H9 (cell line): ENCODE data around the gene OGDH. TPM values are rescaled to one million over a fixed set of nuclear protein-coding genes. Genes with fewer than 3 reads are reported as not detected.
A peak's percentile ranks its signal among the peaks of the same experiment; 100 is the strongest.

Source experiments
- DNase-seq: peaks from one replicate; pipeline ENCODE4 v3.0.0-alpha.2; 2017
- H2AFZ ChIP-seq: one replicate; pipeline ENCODE4 v1.6.1; 2013; ENCODE audit warnings: mild to moderate bottlenecking, low read length, control low read depth, moderate library complexity
- H2AK5ac ChIP-seq: 2 replicates; pipeline ENCODE4 v1.6.1; 2013; ENCODE audit warnings: low read length, control low read depth, mixed read lengths; ENCODE audit not compliant: insufficient read length
- H2BK120ac ChIP-seq: one replicate; pipeline ENCODE4 v1.6.1; 2013; ENCODE audit warnings: low read depth, mild to moderate bottlenecking, low read length, control low read depth, inconsistent platforms; ENCODE audit not compliant: poor library complexity, severe bottlenecking
- H2BK12ac ChIP-seq: 2 replicates; pipeline ENCODE4 v1.6.1; 2013; ENCODE audit warnings: low read length, control low read depth, mixed read lengths, low read depth; ENCODE audit not compliant: insufficient read length
- H2BK15ac ChIP-seq: 2 replicates; pipeline ENCODE4 v1.6.1; 2013; ENCODE audit warnings: low read depth, low read length, control low read depth
- H2BK20ac ChIP-seq: one replicate; pipeline ENCODE4 v1.6.1; 2013; ENCODE audit warnings: low read depth, mild to moderate bottlenecking, low read length, control low read depth, inconsistent platforms; ENCODE audit not compliant: poor library complexity, severe bottlenecking
- H2BK5ac ChIP-seq: 2 replicates; pipeline ENCODE4 v1.6.1; 2013; ENCODE audit warnings: low read length, control low read depth, mixed read lengths; ENCODE audit not compliant: insufficient read length
- H3K14ac ChIP-seq: 2 replicates; pipeline ENCODE4 v1.6.1; 2013; ENCODE audit warnings: low read length, control low read depth; ENCODE audit not compliant: insufficient read depth
- H3K18ac ChIP-seq: 2 replicates; pipeline ENCODE4 v1.6.1; 2013; ENCODE audit warnings: low read depth, mild to moderate bottlenecking, mixed read lengths, low read length, control low read depth; ENCODE audit not compliant: insufficient read length
- H3K23ac ChIP-seq: 2 replicates; pipeline ENCODE4 v1.6.1; 2013; ENCODE audit warnings: low read length, control low read depth, mixed read lengths, low read depth; ENCODE audit not compliant: insufficient read length
- H3K23me2 ChIP-seq: 2 replicates; pipeline ENCODE4 v1.6.1; 2013; ENCODE audit warnings: low read depth, mild to moderate bottlenecking, mixed read lengths, low read length, control low read depth; ENCODE audit not compliant: insufficient read length, poor library complexity, severe bottlenecking
- H3K27ac ChIP-seq: 2 replicates; pipeline ENCODE4 v1.5.1; 2013; ENCODE audit warnings: low read length, control low read depth, mixed read lengths, low read depth; ENCODE audit not compliant: insufficient read length
- H3K27me3 ChIP-seq: 2 replicates; pipeline ENCODE4 v1.6.1; 2013; ENCODE audit warnings: low read length, control low read depth, inconsistent platforms; ENCODE audit not compliant: insufficient read depth
- H3K4ac ChIP-seq: 2 replicates; pipeline ENCODE4 v1.6.1; 2013; ENCODE audit warnings: low read depth, mild to moderate bottlenecking, control low read depth, inconsistent platforms, low read length, moderate library complexity
- H3K4me1 ChIP-seq: 2 replicates; pipeline ENCODE4 v1.6.1; 2013; ENCODE audit warnings: low read length, control low read depth, inconsistent platforms; ENCODE audit not compliant: insufficient read depth
- H3K4me2 ChIP-seq: 2 replicates; pipeline ENCODE4 v1.6.1; 2013; ENCODE audit warnings: low read length, control low read depth, mixed read lengths; ENCODE audit not compliant: insufficient read length, insufficient read depth
- H3K56ac ChIP-seq: 2 replicates; pipeline ENCODE4 v1.6.1; 2013; ENCODE audit warnings: low read depth, mild to moderate bottlenecking, mixed read lengths, low read length, control low read depth; ENCODE audit not compliant: insufficient read length
- H3K79me1 ChIP-seq: 2 replicates; pipeline ENCODE4 v1.6.1; 2013; ENCODE audit warnings: low read depth, mild to moderate bottlenecking, moderate library complexity, low read length, control low read depth, inconsistent platforms; ENCODE audit not compliant: insufficient read depth, poor library complexity, severe bottlenecking
- H3K79me2 ChIP-seq: 2 replicates; pipeline ENCODE4 v1.6.1; 2013; ENCODE audit warnings: low read length, control low read depth, inconsistent platforms; ENCODE audit not compliant: insufficient read depth
- H3K9ac ChIP-seq: 2 replicates; pipeline ENCODE4 v1.6.1; 2013; ENCODE audit warnings: low read length, control low read depth, mixed read lengths; ENCODE audit not compliant: insufficient read length; ENCODE audit errors: extremely low read depth
- H3K9me3 ChIP-seq: one replicate; pipeline ENCODE4 v1.6.1; 2013; ENCODE audit warnings: low read depth, low read length, inconsistent platforms; ENCODE audit not compliant: control insufficient read depth
- H3T11ph ChIP-seq: one replicate; pipeline ENCODE4 v1.6.1; 2013; ENCODE audit warnings: mild to moderate bottlenecking, low read length, control low read depth, inconsistent platforms
- H4K20me1 ChIP-seq: one replicate; pipeline ENCODE4 v1.6.1; 2013; ENCODE audit not compliant: control insufficient read depth, insufficient read length, insufficient read depth
- H4K5ac ChIP-seq: 2 replicates; pipeline ENCODE4 v1.6.1; 2013; ENCODE audit warnings: low read depth, mild to moderate bottlenecking, mixed read lengths, low read length, control low read depth; ENCODE audit not compliant: insufficient read length
- H4K8ac ChIP-seq: replicated peaks from 2 replicates; pipeline ENCODE4 v1.6.1; 2013; ENCODE audit warnings: low read length, control low read depth, mixed read lengths, low read depth; ENCODE audit not compliant: insufficient read length
- H4K91ac ChIP-seq: 2 replicates; pipeline ENCODE4 v1.6.1; 2013; ENCODE audit warnings: low read depth, mild to moderate bottlenecking, moderate library complexity, mixed read lengths, low read length, control low read depth; ENCODE audit not compliant: insufficient read length
- H3K27ac Mint-ChIP-seq, 3 experiments: 2 replicates in 2 of 3; 3 replicates in 1 of 3; pipeline ENCODE4 v1.8.0; 2020 to 2021; ENCODE audit warnings: mixed read lengths in 3 of 3, mild to moderate bottlenecking in 1 of 3, moderate library complexity in 1 of 3
- H3K27me3 Mint-ChIP-seq: 2 replicates; pipeline ENCODE4 v1.8.0; 2021; ENCODE audit warnings: low read depth, mild to moderate bottlenecking, moderate library complexity, mixed read lengths
- H3K36me3 Mint-ChIP-seq, 3 experiments: 2 replicates in 2 of 3; 3 replicates in 1 of 3; pipeline ENCODE4 v1.8.0; 2020 to 2021; ENCODE audit warnings: low read depth in 3 of 3, mixed read lengths in 3 of 3; ENCODE audit not compliant: insufficient read depth in 1 of 3
- H3K4me1 Mint-ChIP-seq, 2 experiments: 2 replicates each; pipeline ENCODE4 v1.8.0; 2020; ENCODE audit warnings: mixed read lengths in 2 of 2
- H3K4me3 Mint-ChIP-seq, 2 experiments: 2 replicates in 1 of 2; 3 replicates in 1 of 2; pipeline ENCODE4 v1.8.0; 2020 to 2021; ENCODE audit warnings: mild to moderate bottlenecking in 2 of 2, mixed read lengths in 2 of 2, moderate library complexity in 1 of 2
- H3K9me3 Mint-ChIP-seq, 2 experiments: 2 replicates in 1 of 2; 3 replicates in 1 of 2; pipeline ENCODE4 v1.8.0; 2020; ENCODE audit warnings: mild to moderate bottlenecking in 2 of 2, mixed read lengths in 2 of 2, moderate library complexity in 1 of 2
- CTCF ChIP-seq: fragments of 200-600 bp; sonication (generic); conservative IDR thresholded peaks from 3 replicates; pipeline ENCODE4 v1.8.0; 2021; ENCODE audit warnings: antibody characterized with exemption, mild to moderate bottlenecking
- WGBS: extraction: QIAGEN DNeasy Blood & Tissue Kit; methylation state at CpG from one replicate; pipeline ENCODE4 v1.1.7; 2013; ENCODE audit warnings: missing lambda C conversion rate, low lambda C conversion rate, mixed read lengths; ENCODE audit not compliant: insufficient read length; ENCODE audit errors: extremely low coverage; 5-methylcytosine and 5-hydroxymethylcytosine counted together
- total RNA-seq: library from RNA; stranded (reverse); gene quantifications from 2 replicates; pipeline ENCODE4 v1.2.1, GENCODE V29; 2021

Gene OGDH
- total RNA-seq, 1 experiment from 2014 or later, result 77.3 TPM

- H3K4me3 Mint-ChIP-seq, result no peak overlapping the region; a peak in 1 of 5 replicates
- Histone ChIP-seq H2BK20ac (no peak overlapping the region), H2AK5ac (no peak overlapping the region), H3K9me3 (no peaks in the 10 kb centered on the region), H3K9ac (no peak overlapping the region), H4K91ac (no peak overlapping the region), H3K27me3 (no peaks in the 10 kb centered on the region), H3K56ac (no peak overlapping the region), H3K4me1 (peaks cover 7% of the 10 kb centered on the region; the same call in 1 of the 2 replicates), H3T11ph (no peak overlapping the region), H3K23me2 (no peaks in the 10 kb centered on the region), H4K8ac (no peak overlapping the region), H3K4ac (no peak overlapping the region), H3K23ac (no peak overlapping the region), H2BK12ac (no peak overlapping the region), H3K4me2 (no peak overlapping the region), H2BK15ac (no peak overlapping the region), H3K18ac (no peak overlapping the region), H3K14ac (no peak overlapping the region), H2AFZ (no peak overlapping the region), H3K79me1 (no peaks in the 10 kb centered on the region), H4K5ac (no peak overlapping the region), H3K27ac (no peak overlapping the region), H4K20me1 (no peaks in the 10 kb centered on the region), H2BK5ac (no peak overlapping the region), H2BK120ac (no peak overlapping the region), H3K79me2 (no peaks in the 10 kb centered on the region)
- peaks cover 60 to 61% of the 10 kb centered on the region in 2 experiments for H3K4me1 Mint-ChIP-seq
- H3K27ac Mint-ChIP-seq, result peak overlapping the region; percentile 27 to 51 (median 40); a peak in 4 of 7 replicates
- H3K9me3 Mint-ChIP-seq, result no peaks in the 10 kb centered on the region
- H3K27me3 Mint-ChIP-seq, result no peaks in the 10 kb centered on the region
- no peak for TF ChIP-seq CTCF
- no peak for DNase-seq
- WGBS, result no CpG with 5 or more reads among the region's 14 CpGs
- peaks cover 0 to 11% (median 2%) of the 10 kb centered on the region in 3 experiments; a peak in 4 of 7 replicates for H3K36me3 Mint-ChIP-seq
Measured at GRCh38 chr7:44634839-44635591, 28.6 kb downstream of the OGDH start.
